Activated CD4-positive, alpha-beta T cell treated with anti-CD3 and anti-CD28 coated beads, Interleukin-2, amount 50 U/mL, for 48 hours (primary cell): Measurements from ENCODE around the gene PTK7.
"Not testable (repeated sequence)": the region's sequence is repeated elsewhere in the genome, so short reads cannot be mapped to it uniquely, and the experiment has no call there.

Experiments
- DNase-seq, 2 experiments: peaks; one replicate each; pipeline ENCODE4 v3.0.0-alpha.2; 2020

Gene PTK7

GRCh38 chr6:43088654-43089056 lies 12.5 kb downstream of the PTK7 start:
- no peak for DNase-seq

- no peak for DNase-seq
These were observed 13.4 kb downstream of the PTK7 start for GRCh38 chr6:43089467-43089866.

- no peak for DNase-seq
These were observed 13.9 kb downstream of the PTK7 start for GRCh38 chr6:43089874-43090558.

GRCh38 chr6:43090559-43090956 lies 14.4 kb downstream of the PTK7 start:
- DNase-seq: no peak

GRCh38 chr6:43091020-43091419 lies 14.9 kb downstream of the PTK7 start:
- no peak for DNase-seq

- DNase-seq: no peak
These were observed 15.4 kb downstream of the PTK7 start for GRCh38 chr6:43091436-43091991.

- DNase-seq: no peak
These were observed 16.5 kb downstream of the PTK7 start for GRCh38 chr6:43092635-43093034.

- no peak for DNase-seq
These were observed 17.5 kb downstream of the PTK7 start for GRCh38 chr6:43093436-43094289.

GRCh38 chr6:43095939-43096338 lies 19.8 kb downstream of the PTK7 start:
- no peak for DNase-seq

GRCh38 chr6:43096451-43097097 lies 20.5 kb downstream of the PTK7 start:
- no peak for DNase-seq

- DNase-seq: no peak
These were observed 21.0 kb downstream of the PTK7 start for GRCh38 chr6:43097098-43097489.

- no peak for DNase-seq
These were observed 21.4 kb downstream of the PTK7 start for GRCh38 chr6:43097502-43097901.

GRCh38 chr6:43101497-43101896 lies 25.4 kb downstream of the PTK7 start:
- DNase-seq: no peak

- DNase-seq: no peak
These were observed 27.3 kb downstream of the PTK7 start for GRCh38 chr6:43103253-43103876.

GRCh38 chr6:43105538-43106222 lies 29.6 kb downstream of the PTK7 start:
- DNase-seq: no peak

- DNase-seq: no peak
These were observed 31.4 kb downstream of the PTK7 start for GRCh38 chr6:43107344-43108062.

GRCh38 chr6:43113431-43114260 lies 37.5 kb downstream of the PTK7 start:
- no peak for DNase-seq

- no peak for DNase-seq
These were observed 39.3 kb downstream of the PTK7 start for GRCh38 chr6:43115365-43115764.

GRCh38 chr6:43117466-43117865 lies 41.4 kb downstream of the PTK7 start:
- DNase-seq: not testable (repeated sequence)

- no peak for DNase-seq
These were observed 43.4 kb downstream of the PTK7 start for GRCh38 chr6:43119482-43119881.
